A549 (cell line): ENCODE results near the gene LRSAM1.

ENCODE experiments used
- CHD2 ChIP-seq: fragments of 150-350 bp; IDR thresholded peaks from 2 replicates; pipeline ENCODE4 v1.6.1; 2014; ENCODE audit warnings: low read length; ENCODE audit not compliant: partially characterized antibody
- FOSB ChIP-seq: fragments of 250-450 bp; sonication (Bioruptor Pico); IDR thresholded peaks from 2 replicates; pipeline ENCODE4 v1.5.0; 2020; ENCODE audit warnings: mild to moderate bottlenecking, moderate library complexity
- POLR2A ChIP-seq: IDR thresholded peaks from 2 replicates; pipeline ENCODE4 v1.6.1; 2012; ENCODE audit warnings: mild to moderate bottlenecking, low read length
- TFCP2L1 ChIP-seq: fragments of 250-450 bp; sonication (Bioruptor Pico); IDR thresholded peaks from 2 replicates; pipeline ENCODE4 v1.5.0; 2021; ENCODE audit warnings: mild to moderate bottlenecking
- TF ChIP-seq, protein P1 (sequence below): fragments of >200 bp; sonication (Bioruptor Twin); formaldehyde crosslinking; IDR thresholded peaks from 3 replicates; pipeline ENCODE4 v1.5.1; 2016
- TF ChIP-seq, protein P2 (sequence below): fragments of 200-600 bp; sonication (generic); IDR thresholded peaks from 2 replicates; pipeline ENCODE4 v1.6.1; 2016; ENCODE audit warnings: antibody characterized with exemption, mild to moderate bottlenecking, moderate library complexity

DNA sequence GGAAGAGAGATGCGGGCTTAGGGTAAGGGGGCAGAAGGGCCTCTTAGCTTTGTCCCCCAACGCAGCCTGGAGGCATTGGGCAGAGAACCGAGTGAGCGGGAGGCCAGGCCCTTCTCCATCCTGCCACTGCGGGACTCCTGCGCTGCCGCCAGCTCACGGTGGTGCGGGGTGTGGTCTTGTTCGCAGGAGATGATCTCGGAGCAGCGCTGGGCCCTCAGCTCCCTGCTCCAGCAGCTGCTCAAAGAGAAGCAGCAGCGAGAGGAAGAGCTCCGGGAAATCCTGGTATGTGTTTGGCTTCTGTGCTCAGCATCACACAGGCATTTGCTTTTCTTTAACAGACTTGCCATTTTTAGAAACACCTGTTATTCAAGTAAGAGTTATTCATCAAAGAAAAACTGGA, 41.3 kb downstream of the LRSAM1 start:
- TF ChIP-seq TFCP2L1 = no peak
- TF ChIP-seq, protein P1, sequence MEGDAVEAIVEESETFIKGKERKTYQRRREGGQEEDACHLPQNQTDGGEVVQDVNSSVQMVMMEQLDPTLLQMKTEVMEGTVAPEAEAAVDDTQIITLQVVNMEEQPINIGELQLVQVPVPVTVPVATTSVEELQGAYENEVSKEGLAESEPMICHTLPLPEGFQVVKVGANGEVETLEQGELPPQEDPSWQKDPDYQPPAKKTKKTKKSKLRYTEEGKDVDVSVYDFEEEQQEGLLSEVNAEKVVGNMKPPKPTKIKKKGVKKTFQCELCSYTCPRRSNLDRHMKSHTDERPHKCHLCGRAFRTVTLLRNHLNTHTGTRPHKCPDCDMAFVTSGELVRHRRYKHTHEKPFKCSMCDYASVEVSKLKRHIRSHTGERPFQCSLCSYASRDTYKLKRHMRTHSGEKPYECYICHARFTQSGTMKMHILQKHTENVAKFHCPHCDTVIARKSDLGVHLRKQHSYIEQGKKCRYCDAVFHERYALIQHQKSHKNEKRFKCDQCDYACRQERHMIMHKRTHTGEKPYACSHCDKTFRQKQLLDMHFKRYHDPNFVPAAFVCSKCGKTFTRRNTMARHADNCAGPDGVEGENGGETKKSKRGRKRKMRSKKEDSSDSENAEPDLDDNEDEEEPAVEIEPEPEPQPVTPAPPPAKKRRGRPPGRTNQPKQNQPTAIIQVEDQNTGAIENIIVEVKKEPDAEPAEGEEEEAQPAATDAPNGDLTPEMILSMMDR = no peak
- no peak for TF ChIP-seq POLR2A
- TF ChIP-seq FOSB (CRISPR knock-in tag) = no peak
- no peak for TF ChIP-seq CHD2
- TF ChIP-seq, protein P2, sequence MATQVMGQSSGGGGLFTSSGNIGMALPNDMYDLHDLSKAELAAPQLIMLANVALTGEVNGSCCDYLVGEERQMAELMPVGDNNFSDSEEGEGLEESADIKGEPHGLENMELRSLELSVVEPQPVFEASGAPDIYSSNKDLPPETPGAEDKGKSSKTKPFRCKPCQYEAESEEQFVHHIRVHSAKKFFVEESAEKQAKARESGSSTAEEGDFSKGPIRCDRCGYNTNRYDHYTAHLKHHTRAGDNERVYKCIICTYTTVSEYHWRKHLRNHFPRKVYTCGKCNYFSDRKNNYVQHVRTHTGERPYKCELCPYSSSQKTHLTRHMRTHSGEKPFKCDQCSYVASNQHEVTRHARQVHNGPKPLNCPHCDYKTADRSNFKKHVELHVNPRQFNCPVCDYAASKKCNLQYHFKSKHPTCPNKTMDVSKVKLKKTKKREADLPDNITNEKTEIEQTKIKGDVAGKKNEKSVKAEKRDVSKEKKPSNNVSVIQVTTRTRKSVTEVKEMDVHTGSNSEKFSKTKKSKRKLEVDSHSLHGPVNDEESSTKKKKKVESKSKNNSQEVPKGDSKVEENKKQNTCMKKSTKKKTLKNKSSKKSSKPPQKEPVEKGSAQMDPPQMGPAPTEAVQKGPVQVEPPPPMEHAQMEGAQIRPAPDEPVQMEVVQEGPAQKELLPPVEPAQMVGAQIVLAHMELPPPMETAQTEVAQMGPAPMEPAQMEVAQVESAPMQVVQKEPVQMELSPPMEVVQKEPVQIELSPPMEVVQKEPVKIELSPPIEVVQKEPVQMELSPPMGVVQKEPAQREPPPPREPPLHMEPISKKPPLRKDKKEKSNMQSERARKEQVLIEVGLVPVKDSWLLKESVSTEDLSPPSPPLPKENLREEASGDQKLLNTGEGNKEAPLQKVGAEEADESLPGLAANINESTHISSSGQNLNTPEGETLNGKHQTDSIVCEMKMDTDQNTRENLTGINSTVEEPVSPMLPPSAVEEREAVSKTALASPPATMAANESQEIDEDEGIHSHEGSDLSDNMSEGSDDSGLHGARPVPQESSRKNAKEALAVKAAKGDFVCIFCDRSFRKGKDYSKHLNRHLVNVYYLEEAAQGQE = no peak
